GM21619 (cell line): ENCODE measurements around the gene RASD2.

ENCODE experiments used
- ATAC-seq: cut with Tn5 transposase; IDR thresholded peaks from one replicate; pipeline ENCODE4 v1.9.1; 2021; ENCODE audit not compliant: unreplicated experiment

The RASD2 gene

DNA sequence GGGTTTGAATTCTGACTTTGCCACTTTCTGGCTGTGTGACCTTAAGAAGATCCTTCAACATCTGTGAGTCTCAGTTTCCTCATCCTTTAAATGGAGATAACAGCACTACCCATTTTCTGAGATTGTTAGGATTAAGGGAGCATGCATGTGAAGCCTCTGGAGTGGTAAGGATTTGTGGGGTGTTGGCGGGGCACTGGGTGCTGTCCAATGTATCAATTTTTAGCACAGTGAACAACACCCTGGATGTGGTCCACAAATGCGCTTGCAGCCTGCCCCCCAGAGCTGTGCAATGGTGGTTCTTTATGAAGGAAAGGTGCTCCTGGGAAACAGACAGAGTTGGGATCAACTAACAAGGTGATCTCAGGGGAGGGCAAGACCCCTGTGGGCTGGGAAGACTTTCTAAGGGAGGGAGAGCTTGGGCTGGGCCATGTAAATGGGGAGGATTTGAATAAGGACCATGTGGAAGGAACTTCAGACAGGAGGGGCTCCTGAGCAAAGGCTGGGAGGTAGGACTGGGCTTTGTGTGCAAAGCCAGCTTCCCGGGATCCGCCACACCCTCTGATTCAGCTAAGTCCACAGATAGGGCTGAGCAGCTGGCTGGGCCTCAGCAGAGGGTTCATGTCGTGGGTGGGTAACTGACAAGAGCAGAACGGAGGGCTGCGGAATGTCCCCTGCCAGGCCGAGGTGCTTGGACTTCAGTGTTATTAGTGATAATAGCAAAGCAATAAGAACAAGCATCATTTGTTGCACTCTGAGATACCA lies 22.7 kb upstream of the RASD2 start:
- ATAC-seq: no peak

DNA sequence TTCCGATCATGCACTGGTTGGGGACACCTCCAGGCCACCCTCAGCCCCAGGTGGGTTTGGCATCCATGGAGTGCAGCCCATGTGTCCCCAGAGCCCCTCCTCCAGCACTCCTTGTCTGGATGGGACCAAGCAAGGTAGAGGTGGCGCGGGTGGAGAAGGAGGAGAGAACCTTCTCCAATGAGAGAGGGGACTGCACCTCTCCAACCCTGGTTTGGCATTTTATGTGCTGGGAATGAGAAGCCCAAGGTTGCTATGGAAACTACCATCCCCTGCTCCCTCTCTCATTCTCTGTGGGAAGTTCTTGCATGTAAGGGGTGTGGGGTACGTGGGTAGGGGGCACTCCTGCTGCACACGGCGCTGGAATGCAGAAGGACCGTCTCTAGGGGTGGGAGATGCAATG lies 21.8 kb upstream of the RASD2 start:
- ATAC-seq: no peak

DNA sequence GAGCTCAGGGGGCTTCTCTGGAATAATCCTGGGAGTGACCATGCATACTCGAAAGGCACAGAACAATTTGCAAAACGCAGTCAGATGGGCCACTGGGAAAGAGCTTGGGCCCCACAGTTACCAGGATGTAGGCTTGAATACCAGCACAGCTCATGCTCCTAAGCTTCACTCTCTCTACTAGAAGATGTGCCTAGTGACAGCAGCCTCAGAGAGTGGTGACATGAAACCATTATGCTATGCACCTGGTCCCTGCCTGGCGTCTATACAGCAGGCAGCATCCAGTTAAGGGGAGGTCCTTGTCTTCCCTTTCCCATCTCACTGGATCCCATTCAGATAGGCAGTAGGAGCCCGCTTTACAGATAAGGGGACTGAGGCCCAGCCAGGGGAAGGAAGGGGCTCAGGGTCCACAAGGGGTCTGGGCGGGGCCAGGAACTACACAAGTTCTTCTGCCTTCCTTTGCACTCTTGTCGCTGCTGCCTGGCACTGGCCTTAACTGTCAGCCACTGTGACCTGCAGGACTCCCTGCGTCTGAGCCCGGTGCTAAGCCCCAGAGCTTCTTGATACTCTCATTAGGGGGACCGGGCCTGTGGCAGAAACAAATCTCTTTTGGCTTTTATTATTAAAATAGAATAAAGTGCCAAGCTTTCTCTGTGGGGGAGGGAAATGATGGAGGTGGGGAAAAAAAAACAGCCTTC lies 21.2 kb upstream of the RASD2 start:
- ATAC-seq: no peak

DNA sequence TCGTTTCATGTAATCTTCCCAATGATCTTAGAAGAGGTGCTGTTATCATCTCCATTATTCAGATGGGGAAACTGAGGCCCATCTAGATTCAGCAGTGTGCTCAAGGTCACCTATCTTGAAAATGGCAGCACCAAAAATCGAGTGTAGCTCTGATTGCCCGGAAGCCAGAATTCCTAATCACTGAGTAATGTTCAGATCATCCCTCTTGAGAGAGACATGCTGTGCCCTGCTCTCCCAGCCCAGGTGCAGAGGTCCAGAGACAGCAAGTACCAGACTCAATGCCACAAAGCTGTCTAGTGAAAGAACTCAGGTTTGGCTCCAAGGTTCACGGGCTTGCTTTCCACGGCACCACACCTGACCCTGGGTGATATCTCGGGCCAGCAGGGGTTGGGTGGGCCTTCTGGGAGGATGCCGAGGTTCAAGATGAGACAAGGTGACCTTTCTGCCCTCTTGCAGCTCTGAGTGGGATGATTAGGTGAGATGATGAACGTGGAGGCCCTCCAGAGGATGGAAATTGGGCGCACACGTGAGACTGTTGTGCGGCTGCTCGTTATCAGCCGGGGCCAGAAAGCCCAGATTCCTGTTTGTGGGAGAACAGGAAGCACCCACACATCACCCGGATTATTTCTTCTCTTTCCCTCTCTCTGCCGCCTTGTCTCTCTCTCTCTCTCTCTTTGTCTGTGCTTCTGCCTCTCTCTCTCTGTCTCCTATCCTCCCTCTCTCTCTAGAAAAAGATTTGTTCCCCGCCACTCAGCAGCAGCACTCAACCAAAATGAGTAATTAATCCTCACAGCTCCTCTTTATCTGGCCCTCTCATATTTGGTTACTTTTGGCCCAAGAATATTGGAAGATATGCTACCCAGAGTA lies 19.0 kb upstream of the RASD2 start:
- no peak for ATAC-seq

DNA sequence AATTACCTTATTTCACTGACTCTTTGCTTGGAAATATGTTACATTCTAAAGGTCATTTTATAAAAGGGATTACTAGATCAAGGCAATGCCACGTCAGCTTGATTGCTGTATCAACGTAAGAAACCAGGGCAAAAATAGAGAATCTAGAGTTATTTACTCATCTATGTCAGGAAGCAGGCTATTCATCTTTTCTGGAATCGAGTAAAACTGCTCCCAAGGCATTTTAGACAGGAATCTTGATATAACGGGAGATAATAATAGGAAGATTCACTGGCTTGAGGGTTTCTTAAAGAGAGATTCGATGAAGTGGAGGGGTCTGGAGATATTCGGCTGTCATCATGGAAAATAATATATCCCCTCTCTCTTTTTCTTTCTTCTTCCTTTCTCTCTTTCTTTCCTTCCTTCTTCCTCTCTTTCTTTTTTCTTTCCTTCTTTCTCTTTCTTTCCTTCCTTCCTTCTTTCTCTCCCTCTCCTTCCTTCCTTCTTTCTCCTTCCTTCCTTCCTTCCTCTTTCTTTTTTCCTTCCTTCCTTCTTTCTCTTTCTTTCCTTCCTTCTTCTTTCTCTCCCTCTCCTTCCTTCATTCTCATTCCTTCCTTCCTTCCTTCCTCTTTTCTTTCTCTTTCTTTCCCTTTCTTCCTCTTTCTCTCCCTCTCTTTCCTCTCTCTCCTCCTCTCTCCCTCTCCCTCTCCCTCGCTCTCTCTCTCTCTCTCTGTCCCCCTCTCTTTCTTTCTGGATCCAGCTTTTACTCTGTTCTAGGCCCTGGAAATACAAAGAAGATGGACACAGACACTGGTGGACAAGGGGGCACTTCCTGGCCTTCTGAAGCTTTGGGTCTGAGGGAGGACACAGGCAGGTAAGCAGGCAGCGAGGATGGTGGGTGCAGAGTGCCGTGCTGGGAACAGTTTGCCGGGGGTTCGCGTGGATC lies 18.1 kb upstream of the RASD2 start:
- no peak for ATAC-seq

DNA sequence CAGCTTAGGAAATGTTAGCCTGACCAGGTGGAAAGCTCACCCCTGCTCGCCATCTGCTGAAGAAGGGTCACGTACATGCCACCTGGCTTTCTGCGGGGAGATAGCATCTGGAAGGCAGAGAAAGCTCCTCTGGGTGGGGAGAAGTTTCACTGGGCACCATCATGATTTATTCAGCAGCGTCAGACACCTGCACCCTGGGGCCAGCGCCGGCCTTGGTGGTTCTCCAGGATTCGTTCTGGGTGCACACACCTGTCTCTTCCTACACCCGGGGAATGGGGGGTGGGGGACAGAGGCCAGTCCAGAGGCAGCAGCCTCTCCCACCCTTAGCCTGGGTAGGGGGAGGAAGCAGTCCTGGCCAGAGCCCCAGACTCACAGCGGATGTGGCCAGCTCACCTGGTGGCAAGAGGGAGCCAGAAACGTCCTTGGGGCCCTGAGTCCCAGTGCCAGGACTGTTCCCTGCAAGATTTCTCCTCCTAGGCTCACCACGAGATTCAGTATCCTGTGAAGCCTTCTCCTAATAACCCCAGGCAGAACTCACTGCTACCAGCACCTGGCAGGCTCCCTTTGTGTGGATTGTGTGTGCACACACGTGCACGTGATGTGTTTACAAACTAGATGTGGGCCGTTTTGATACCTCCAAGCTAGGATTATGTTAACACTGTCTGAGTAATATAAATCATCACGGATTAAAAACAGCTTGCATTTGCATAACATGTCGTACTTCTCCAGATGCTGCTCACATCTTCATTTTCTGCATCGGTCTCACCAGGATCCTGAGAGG lies 17.3 kb upstream of the RASD2 start:
- ATAC-seq: no peak

DNA sequence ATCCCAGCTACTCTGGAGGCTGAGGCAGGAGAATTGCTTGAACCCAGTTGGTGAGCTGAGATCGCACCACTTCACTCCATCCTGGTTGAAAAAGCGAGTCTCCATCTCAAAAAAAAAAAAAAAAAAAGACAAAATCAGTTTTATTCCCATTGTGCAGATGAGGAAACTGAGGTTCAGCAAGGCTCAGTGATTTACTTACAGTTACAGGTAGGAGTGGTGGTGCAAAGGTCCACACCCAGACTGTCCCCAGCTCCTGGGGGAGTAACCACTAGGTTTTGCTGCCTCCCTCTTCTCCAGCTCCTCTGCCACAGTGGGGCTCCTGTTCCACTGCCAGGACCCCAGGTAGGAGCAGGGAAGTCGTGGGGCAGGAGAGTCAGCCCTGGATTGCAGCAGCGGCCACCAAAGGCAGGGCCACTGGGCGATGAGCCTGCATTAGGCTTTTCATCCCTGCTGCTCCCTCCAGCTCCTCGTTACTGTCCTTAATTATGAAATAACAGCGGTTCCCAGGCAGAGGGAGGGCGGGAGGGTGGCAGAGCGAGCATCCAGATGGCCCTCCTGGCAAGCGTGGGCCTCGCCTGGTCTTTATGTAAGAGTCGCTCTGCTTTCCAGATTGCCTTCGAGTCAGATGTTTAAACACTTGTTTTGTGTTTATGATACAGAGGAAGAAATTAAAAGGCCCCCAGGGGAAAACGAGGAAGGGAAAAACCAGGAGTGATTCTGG lies 15.5 kb upstream of the RASD2 start:
- ATAC-seq: no peak

DNA sequence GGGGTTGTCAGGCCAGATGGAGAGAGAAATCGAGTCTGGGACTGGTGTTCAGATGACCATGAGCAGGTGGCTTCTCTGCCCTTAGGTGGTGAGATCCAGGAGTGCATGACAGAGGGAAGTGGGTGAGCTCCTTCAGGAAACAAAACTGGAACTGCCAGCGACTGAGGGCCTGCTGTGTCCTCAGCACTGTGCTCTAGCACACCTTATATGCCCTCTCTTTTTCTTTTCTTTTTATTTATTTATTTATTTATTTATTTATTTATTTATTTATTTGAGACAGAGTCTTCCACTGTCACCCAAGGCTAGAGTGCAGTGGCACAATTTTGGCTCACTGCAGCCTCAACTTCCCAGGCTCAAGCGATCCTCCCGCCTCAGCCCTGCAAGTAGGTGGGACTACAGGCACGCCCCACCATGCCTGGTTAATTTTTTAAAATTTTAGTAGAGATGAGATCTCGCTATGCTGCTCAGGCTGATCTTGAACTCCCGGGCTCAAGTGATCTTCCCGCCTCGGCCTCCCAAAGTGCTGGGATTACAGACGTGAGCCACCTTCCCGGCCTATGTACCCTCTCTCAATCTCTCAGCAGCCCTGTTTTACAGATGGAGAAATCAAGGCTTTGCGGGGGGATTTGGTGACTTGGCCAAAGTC lies 14.8 kb upstream of the RASD2 start:
- no peak for ATAC-seq

DNA sequence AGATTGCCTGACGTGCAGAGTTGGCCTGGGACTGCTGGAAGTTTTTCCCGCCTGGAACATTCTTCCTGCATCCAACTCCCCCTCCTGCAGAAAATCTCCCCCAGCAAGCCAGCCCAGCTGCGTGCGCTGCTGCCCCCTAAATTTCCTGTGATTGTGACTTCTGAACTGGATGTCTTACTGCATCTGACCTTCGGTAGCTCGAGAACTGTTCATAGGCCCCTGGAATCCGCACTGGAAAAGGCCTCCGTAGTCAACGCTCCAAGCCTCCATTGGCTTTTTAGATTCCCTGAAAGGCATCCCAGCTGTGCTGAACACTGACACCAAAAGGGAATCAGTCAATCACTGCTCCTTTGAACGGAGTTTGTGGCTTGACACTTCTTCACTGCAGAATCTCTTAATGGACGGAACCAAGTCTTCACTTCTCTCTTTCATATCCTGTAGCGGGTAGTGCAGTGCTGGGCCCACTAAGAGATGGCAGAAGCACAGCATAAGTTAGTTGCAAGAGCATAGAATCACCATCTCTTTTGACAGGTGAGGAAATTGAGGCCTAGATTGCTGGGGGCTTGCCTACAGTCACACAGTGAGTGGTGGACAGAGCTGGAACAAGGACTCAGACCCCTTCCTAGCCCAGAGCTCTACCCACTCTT lies 14.2 kb upstream of the RASD2 start:
- no peak for ATAC-seq

DNA sequence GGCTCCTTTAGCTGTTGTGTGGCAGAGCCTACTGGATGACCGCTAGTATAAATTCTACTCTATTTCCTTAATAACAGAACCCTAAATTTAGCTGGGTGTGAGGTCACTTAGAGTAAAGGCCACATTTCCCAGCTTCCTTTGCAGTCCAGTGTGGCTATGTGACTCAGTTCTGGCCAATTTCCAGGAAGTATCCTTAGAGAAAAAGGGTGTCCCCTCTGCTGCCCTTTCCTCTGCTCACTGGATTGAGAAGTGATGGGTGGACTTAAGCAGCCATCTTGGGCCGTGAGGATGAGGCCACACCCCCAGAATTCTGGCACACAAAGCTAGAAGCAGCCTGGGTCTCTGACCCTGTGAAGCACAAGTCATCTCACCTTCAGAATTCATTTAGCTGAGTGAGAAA lies 11.7 kb upstream of the RASD2 start:
- ATAC-seq: no peak

DNA sequence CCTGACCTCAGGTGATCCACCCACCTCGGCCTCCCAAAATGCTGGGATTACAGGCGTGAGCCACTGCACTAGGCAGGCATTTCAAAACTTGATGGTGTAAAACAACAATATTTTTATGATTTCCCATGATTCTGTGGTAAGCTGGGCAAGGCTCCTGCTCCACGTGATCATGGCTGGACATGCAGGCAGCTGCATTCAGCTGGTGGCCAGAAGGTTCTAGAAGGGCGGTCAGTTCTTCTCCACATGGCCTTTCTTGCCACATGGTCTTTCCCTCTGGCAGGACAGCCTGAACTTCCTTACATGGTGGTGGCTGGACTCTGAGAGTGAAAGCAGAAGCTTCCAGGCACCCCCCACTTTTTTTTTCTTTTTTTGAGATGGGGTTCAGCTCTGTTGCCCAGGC lies 9.9 kb upstream of the RASD2 start:
- ATAC-seq: no peak

DNA sequence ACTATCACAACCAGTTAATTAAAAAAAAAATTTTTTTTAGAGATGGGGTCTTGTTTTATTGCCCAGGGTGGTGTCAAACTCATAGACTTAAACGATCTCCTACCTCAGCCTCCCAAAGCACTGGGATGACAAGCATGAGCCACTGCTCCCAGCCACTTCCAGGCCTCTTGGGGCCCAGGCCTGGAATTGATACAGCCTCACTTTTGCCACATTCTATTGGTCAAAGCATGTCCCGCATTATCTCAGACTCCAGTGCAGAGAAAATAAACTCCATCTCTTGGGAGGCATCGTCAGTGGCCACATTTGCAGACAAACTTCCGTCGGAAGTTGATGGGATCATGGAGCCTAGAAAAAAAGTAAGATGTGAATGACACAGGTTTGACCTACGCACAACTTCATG lies 9.4 kb upstream of the RASD2 start:
- no peak for ATAC-seq

DNA sequence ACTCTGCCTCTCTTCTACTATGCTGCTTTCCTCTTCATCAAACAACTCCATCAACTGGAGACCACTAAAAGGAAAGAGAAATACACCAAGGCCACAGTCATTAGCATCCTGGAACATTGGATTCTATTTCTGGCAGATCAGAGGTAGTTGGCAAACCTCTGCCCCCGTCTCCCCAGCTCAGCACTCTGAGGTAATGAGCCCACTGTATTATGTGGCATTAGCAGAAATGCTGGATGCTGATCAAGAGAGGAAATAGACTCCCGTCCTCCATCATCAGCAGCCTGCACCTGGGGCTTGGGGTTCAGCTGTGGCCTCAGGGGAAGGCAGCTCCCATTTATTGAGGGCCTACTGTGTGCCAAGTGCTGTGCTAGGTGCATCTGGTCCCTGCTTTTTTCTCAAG lies 9.0 kb upstream of the RASD2 start:
- no peak for ATAC-seq

DNA sequence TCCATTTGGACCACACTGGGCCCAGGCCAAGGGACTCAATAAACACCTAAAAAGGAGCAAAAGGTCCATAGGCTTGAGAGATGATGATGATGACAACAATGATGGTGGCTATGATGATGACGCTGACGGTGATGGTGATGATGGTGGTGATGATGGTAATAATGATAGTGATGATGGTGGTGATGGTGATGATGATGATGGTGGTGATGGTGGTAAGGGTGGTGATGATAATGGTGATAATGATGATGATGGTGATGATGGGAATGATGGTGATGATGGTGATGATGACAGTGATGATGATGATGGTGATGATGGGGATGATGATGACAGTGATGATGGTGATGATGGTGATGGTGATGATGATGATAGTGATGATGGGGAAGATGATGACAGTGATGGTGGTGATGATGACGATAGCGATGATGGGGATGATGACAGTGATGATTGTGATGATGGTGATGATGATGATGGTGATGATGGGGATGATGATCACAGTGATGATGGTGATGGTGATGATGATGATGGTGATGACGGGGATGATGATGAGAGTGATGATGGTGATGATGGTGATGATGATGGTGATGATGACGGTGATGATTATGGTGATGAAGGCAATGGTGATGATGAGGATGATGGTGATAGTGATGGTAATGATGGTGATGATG lies 7.1 kb upstream of the RASD2 start:
- no peak for ATAC-seq

DNA sequence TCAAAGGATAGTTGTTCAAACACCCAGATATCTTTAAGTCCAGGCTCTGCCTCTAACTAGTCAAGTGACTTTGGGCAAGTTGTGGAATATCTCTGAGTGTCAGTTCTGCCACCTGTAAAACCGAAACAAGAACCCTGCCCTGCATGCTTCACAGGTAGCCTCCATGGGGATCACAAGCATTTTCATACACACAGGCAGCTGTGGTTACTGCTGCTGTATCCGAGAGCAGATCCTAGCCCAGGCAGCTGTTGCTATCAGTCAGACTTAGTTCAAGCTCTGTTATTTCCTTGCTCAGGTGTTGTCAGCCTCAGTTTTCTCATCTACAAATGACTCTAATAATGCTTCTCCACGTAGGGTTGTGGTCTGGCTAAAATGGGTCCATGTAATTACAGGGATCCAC lies 6.5 kb upstream of the RASD2 start:
- ATAC-seq: no peak

DNA sequence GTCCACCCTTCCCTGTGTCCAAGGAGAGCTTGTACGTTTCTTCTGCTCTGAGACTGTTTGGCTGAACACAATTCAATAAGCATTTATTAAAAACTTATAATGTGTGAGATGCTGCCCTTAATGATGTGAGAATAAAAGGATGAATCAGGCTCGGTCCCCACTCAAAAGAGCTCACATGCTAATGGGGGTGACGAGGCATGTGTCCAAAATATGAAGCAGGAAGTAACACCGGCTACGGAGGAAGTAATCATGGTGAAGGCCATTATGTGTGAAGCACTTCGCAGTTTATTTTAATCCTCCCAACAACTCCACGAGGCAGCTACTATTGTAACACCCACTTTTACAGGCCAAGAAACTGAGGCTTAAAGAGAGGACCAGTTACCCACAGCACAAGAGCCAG lies 3.4 kb upstream of the RASD2 start:
- no peak for ATAC-seq

DNA sequence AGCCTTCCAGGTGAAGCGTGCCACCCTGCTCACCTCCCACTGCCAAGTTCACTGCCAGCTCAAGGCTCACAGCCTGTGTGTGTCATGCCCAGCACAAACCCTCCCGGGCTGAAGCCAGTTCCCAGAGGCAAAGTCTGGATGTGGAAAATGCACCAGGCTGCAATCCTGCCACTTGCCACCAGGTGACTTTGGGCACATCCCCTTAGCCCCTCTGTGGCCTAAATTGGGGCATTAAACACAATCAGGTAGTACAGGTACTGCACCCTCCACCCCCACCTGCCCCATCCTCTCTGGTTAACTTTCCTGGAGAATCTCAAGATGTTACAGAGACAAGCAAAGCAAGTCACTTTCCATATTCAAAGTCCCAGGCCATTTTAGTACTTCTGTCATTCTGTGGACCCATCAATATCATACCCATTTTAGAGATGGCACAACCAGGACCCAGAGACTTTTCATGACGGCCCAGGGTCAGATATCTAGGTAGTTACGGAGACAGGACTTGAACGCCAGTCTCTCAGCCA lies 1.8 kb upstream of the RASD2 start:
- no peak for ATAC-seq

DNA sequence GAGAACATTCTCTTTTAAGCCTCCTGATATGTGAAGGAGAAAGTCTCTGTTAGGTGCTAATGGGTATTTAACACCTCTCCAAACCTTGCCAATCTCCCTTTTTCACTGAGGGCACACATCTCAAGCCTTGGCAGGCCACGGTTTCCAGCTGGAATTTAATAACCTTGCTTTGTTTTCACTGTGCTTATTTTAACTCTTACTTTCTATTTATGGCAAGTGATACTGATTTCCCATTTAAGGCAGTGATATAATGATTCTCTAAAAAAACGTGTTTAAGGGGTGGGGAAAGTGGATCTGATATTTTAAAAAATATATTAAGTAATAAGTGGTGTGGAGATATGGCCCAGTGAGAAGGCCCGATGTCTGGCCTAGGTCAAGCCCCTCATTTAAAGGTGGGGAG lies 1.1 kb upstream of the RASD2 start:
- ATAC-seq: no peak
